ENCODE results near the gene MYOG. TPM values are rescaled to one million over a fixed set of nuclear protein-coding genes. Genes with fewer than 3 reads are reported as not detected.
A peak's percentile ranks its signal among the peaks of the same experiment; 100 is the strongest.

Gene MYOG
- total and polyA plus RNA-seq, 12 donors: 0.06 TPM; not detected in 11

DNA sequence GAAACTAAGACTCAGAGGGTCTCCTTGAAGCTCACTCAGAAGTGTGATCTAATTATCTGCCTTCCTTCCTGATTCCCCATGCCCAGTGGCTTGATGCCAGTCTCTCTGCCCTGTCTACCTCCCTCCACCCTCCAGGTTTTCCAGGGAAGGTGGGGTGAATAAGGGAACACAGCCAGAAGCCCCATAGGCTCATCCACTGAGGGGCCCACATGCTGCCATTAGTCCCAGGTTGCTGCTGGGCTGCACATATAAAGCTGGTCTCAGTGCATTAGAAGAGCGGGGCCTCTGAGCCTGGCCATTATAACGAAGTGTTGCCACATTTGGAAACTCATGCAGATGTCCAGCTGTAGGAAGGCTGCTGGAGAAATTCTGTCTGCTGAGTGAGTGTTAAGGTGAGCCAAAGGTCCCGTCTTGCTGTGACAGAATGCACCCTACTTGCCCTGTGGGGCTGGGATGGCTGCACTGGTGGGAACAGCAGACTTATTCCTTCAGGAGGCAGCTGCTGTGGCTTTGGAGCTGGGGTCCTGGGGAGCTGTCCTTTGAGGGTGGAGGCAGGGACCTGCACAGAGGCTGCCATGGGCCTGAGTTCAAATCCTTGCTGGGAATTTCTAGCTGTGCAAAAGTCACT lies 44.7 kb upstream of the MYOG start:
- peaks cover 23 to 66% (median 52%) of the 10 kb centered on the region in 9 donors for H3K4me1 ChIP-seq
- WGBS, 2 donors: 48 to 57% methylated on average over 3 of the region's 3 CpGs
- intact Hi-C loops (cut with DNase I): no loop called here
- no peaks in the 10 kb centered on the region for H3K9me3 ChIP-seq
- H3K27ac ChIP-seq: peak overlapping the region; percentile 14 to 91 (median 81)
- ATAC-seq (peak in 6 of 8 donors; percentile 14 to 59 (median 31)), DNase-seq (no peak)
- H3K27me3 ChIP-seq: peaks cover 0 to 57% (median 0%) of the 10 kb centered on the region in 7 donors
- no peak overlapping the region for H3K4me3 ChIP-seq
- no peaks in the 10 kb centered on the region for H3K36me3 ChIP-seq
- TF ChIP-seq, protein P1, sequence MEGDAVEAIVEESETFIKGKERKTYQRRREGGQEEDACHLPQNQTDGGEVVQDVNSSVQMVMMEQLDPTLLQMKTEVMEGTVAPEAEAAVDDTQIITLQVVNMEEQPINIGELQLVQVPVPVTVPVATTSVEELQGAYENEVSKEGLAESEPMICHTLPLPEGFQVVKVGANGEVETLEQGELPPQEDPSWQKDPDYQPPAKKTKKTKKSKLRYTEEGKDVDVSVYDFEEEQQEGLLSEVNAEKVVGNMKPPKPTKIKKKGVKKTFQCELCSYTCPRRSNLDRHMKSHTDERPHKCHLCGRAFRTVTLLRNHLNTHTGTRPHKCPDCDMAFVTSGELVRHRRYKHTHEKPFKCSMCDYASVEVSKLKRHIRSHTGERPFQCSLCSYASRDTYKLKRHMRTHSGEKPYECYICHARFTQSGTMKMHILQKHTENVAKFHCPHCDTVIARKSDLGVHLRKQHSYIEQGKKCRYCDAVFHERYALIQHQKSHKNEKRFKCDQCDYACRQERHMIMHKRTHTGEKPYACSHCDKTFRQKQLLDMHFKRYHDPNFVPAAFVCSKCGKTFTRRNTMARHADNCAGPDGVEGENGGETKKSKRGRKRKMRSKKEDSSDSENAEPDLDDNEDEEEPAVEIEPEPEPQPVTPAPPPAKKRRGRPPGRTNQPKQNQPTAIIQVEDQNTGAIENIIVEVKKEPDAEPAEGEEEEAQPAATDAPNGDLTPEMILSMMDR (IDR thresholded peaks at IDR 0.05): no peak

DNA sequence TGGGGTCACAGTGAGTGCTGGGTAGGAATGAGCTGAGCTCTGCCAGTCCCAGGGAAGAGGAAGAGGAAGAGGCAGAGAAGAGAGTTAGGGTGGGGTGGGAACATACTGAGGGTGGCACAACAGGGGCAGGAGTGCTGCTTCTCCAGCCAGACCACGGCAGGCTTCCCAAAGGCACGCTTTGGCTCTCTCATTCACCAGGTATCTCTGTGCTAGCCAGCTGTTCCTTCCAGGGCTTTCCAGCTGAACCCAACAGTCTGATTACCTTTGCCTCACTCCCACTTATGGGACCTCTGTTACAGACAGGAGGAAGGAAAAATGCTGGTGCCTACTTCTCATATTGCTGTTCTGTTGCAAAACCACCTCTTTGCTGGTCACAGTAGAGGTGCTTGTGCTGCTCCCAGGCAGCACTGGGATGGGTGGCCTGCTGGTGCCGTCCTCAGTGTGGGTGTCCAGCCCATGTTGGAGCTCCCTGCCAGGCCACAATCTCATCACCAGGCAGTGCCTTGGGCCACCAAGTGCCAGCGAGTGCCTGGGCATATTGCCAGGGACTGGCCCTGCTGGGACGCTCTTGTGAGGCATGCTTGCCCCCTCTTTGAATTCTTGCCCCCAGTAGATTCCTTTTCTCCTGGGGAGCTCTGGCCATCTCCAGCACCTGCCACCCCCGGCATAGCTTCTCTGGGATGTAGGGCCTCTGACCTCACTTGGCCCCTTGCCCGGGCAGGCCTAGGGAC lies 43.9 kb upstream of the MYOG start:
- H3K4me3 ChIP-seq: peak overlapping the region in 3 of 10 donors; percentile 7 to 50 (median 50)
- H3K36me3 ChIP-seq: no peaks in the 10 kb centered on the region
- peak overlapping the region; percentile 36 to 91 (median 81) for H3K27ac ChIP-seq
- TF ChIP-seq, protein P1 (IDR thresholded peaks at IDR 0.05): no peak
- H3K9me3 ChIP-seq: no peaks in the 10 kb centered on the region
- H3K27me3 ChIP-seq: peaks cover 0 to 59% (median 5%) of the 10 kb centered on the region in 7 donors
- DNase-seq (peak; percentile 71 to 78), ATAC-seq (peak; percentile 34 to 81 (median 76))
- H3K4me1 ChIP-seq: peaks cover 23 to 70% (median 52%) of the 10 kb centered on the region in 9 donors
- intact Hi-C loops (cut with DNase I): loop anchor here in 5 of 10 donors (5.0 kb wide), 2 partner anchors 38 to 92 kb away; no protein-coding TSS in a partner anchor
- WGBS, 2 donors: 33 to 40% methylated on average over 7 of the region's 7 CpGs

DNA sequence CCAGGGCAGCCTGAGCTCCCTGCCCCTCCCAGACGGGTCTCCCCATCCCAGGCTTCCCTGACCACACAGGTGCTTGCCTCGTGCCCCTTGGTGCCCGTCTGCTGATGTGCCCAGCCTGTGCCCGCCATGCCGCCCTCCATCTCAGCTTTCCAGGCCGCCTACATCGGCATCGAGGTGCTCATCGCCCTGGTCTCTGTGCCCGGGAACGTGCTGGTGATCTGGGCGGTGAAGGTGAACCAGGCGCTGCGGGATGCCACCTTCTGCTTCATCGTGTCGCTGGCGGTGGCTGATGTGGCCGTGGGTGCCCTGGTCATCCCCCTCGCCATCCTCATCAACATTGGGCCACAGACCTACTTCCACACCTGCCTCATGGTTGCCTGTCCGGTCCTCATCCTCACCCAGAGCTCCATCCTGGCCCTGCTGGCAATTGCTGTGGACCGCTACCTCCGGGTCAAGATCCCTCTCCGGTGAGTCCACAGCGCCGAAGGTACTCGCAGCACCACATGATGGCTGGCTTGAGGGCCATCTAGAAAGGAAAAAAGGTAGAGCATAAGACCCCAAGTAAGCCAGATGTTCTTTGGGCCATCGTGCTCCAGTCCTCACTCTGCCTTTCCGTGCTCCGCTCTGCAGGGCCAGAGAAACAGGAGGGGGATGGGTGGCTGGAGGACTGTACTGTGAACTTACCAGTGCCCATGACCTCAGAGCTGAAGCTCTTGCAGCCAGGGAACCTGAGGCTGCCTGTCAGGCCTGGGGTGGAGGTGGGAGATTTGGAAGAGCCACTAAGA lies 43.1 kb upstream of the MYOG start:
- Histone ChIP-seq H3K27ac (peak overlapping the region in 9 of 10 donors; percentile 58 to 91 (median 81)), H3K27me3 (peaks cover 0 to 67% (median 12%) of the 10 kb centered on the region in 7 donors), H3K36me3 (no peaks in the 10 kb centered on the region), H3K4me3 (peak overlapping the region in 8 of 10 donors; percentile 29 to 58 (median 50)), H3K4me1 (peaks cover 23 to 70% (median 49%) of the 10 kb centered on the region in 9 donors), H3K9me3 (no peaks in the 10 kb centered on the region)
- DNase-seq (no peak), ATAC-seq (peak in 4 of 8 donors; percentile 1 to 46 (median 23))
- 78 to 89% methylated on average over 28 to 29 of the region's 29 CpGs for WGBS, 2 donors
- TF ChIP-seq, protein P1 (IDR thresholded peaks at IDR 0.05): no peak
- intact Hi-C loops (cut with DNase I): loop anchor here in 5 of 10 donors (5.0 kb wide), 2 partner anchors 38 to 92 kb away; no protein-coding TSS in a partner anchor

DNA sequence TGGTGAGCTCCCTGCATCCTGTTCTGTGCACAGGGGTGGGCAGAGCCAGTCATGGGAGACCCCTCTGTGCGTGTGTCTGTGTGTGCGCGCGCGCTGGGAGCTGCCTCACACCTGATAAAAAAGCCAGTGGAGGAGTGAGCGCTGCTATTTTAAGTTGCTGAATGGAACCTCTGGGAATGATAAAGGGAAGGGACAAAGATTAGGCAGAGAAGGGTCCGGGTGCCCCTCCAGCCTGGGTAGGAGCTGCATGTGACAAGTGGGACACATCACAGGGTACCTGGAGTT lies 42.6 kb upstream of the MYOG start:
- ATAC-seq: peak in 5 of 8 donors; percentile 26 to 54 (median 35)
- peak overlapping the region; percentile 58 to 91 (median 81) for H3K27ac ChIP-seq
- no peaks in the 10 kb centered on the region for H3K36me3 ChIP-seq
- DNase-seq: no peak
- peaks cover 23 to 70% (median 49%) of the 10 kb centered on the region in 9 donors for H3K4me1 ChIP-seq
- H3K27me3 ChIP-seq: peaks cover 0 to 68% (median 17%) of the 10 kb centered on the region in 7 donors
- intact Hi-C loops (cut with DNase I): loop anchor here in 5 of 10 donors (5.0 kb wide), 2 partner anchors 39 to 91 kb away; no protein-coding TSS in a partner anchor
- 15 to 16% methylated on average over 7 of the region's 7 CpGs for WGBS, 2 donors
- peak overlapping the region in 9 of 10 donors; percentile 29 to 58 (median 49) for H3K4me3 ChIP-seq
- H3K9me3 ChIP-seq: no peaks in the 10 kb centered on the region
- TF ChIP-seq, protein P1 (IDR thresholded peaks at IDR 0.05): no peak
